GM19395 (cell line): ENCODE data around the gene ABCA13.

Experiments used
- ATAC-seq: cut with Tn5 transposase; IDR thresholded peaks from one replicate; pipeline ENCODE4 v1.9.1; 2021; ENCODE audit warnings: mild to moderate bottlenecking, moderate library complexity; ENCODE audit not compliant: unreplicated experiment

ABCA13 gene

DNA sequence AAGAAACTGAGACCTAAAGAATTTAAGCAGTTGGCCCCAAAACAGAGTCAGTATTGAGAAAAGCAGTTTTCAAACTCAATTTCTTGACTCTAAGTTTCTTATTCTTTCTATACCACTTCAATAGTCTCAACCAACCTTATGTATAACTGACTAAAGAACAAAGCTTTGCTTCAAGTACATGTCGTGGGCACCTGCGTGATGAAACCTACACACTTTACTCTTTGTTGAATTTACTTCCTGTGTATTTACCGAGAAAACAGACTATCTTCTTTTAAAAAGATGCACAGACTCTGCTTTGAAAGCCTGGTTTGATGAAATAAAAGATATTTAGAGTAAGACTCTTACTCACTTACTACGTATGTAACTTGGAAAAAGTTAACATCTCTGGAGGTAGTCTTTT lies 455.9 kb downstream of the ABCA13 start:
- no peak for ATAC-seq

DNA sequence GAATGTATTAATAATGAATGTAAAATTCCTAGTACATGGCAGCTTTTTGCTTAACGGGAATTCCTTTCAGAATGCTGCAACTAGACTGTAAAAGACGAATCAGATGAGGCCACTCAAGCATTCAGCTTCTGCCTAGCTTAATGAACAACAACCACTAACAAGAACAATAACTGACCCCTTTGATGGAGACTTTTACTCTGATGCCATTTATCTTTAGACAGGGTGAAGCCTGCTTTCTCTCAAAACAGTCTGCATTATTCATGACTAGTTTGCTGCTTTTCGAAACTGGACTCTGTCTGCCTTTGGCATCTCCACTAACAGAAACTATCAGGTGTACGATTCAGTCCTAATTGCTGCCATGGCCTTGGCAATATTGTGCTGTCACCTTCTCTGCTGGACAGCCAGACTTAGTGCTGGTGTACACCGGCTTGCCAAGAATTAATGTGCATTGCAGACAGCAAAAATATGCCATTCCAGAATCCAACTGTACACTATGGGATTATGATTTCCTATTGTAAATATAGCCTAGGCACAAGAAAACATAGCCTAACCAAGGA lies 457.6 kb downstream of the ABCA13 start:
- ATAC-seq = no peak

DNA sequence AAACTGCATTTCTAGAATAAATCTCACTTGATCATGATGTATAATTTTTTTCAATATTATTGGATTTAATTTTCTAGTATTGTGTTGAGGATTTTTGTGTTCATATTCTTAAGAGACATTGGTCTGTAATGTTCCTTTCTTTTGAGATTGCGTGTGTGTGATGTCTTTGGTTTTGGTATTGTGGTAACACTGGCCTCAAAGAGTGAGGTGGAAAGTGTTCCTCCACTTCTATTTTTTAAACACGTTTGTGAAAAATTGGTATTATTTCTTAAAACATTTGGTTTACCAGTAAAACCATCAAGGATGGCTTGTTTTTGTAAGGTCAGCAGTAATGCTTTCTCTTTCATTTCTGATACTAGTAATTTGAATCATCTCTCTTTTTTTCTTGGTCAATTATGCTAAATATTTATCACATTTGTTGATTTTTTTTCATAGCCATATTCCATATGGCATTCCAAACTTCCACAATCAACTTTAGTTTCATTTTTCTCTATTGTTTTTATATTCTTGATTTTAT lies 462.9 kb downstream of the ABCA13 start:
- no peak for ATAC-seq

DNA sequence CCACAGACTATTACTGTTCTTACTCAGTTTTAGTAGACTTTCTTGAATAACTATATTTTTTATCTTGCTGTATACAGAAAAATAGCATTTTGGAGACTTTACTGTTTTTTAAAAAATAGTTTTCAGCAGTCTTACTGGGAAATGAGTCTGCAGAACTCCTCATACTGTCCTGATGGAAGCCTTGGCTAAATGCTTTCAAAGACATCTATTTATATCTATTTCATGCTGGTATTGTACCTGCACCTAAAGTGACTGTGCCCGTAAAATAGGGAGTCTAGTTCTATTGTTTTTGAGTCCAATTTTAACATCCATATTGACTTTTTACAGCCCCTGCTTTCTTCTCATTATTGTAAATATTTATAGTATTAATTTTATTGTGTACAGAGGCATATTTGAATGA lies 464.5 kb downstream of the ABCA13 start:
- ATAC-seq = no peak

GRCh38 chr7:48636391-48637015 lies 465.2 kb downstream of the ABCA13 start:
- ATAC-seq = no peak

DNA sequence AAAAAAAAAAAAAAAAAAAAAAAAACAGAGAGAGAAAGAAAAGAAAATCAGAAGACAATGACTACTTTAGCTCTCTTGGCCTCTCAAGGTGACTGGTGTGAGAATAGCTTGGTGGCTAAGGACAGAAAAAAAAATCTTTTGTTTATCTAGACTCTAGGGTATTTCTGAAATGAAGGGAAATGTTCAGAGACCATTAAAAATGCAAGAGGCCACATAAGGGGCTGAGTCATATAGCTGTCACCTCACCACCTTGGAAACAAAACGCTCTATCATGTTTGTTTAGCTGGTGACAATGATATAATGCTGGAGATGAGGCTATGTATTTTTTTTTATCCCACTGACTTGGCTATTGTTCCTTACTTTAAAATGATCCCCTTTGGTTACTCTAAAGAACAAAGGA lies 466.1 kb downstream of the ABCA13 start:
- no peak for ATAC-seq

DNA sequence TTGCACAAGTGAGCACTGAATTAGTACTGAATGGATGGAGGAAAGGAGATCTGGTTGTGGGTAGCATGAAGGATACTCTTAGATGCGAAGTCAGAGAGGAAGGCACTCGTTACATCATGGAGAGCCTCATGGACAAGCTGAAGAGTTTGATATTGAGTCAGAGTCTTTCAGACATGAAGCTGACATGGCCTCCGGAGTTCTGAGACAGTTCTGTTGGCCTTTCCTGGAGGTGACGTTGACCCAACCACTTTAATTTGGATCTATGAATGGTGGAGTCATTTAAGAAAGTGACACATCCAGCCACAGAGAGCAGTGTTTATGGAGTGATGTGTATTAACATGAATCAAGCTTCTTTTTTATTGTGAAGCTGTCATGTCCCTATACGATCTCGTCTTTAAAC lies 466.8 kb downstream of the ABCA13 start:
- ATAC-seq = no peak

DNA sequence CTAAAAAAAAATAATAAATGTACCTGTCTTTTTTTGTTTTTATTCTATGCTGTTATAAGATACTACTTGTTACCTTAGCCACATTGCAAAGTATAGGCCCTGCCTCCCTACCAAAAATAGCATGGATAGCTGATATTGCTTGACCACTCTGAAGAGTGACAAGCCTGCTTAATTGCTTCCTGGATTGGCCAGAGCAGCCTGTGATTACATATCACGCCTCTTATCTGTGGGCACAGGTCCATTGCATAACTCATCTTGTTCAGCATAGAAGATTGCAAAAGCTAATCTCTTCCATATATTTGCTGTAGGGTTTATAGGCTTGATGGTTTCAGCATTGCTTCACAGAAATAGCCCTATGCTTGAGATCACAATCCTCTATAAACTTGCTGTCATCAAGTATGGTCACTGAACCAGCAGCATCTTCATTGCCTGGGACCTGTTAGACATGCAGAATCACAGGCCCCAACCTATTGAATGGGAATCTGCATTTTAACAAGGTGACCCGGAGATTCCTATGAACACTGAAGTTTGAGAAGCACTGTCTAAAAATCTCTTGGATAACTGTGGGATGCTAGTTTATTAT lies 472.3 kb downstream of the ABCA13 start:
- no peak for ATAC-seq

- ATAC-seq = no peak
Measured at GRCh38 chr7:48658138-48658537, 486.9 kb downstream of the ABCA13 start.

- ATAC-seq = no peak
Measured at GRCh38 chr7:48660306-48660870, 489.1 kb downstream of the ABCA13 start.

DNA sequence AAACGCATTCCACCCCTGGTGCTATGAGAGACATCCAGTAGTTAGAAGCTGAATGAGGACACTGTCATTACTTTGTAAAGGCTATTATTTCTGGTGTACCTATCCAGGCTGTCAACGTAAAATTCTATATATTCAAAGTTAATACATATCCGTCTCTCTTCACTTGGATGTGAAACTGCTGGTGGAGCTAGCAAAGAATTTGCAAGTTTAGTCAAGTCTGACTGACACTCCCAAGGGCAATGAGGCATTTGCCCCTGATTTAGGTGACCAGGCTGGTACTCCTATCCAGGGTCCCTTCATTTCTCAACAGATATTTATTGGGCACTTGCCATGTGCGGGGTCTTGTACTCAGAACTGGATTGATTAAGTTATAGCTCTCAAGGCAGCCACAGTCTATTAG lies 493.0 kb downstream of the ABCA13 start:
- no peak for ATAC-seq

DNA sequence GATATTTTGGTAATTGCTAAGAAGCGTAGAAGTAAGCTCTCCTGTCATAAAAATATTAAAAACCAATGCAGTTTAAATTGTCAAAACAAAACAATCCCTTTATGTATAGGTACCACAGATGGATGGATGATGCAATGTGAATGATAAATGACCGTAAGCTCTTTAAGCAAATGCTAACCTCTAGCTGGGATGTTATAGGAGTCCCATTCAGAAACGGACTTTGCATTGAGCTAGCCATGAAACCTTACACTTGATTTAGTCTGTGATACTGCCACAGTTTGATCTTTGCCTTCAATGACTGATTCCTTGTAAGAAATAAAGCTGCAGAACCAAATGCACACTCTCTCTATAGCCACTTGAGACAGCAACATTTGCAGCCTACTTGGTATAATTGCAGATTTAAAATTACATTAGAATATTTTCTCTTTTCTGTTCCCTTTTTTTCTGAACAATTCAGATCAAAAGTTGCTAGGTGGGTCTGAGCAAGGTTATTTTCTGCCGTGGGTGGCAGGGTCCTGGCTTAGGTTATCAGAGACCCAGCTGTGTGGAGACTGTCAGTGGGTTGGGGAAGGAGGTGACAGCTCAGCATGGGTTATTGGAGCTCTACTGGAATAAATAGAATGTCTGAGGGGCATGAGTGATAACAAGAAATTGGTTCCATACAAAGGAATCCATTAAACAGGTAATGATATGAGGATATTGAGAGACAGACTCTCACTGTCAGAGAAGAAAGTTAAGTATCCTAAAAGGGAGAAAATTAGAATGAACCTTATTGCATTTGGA lies 494.3 kb downstream of the ABCA13 start:
- ATAC-seq = no peak

DNA sequence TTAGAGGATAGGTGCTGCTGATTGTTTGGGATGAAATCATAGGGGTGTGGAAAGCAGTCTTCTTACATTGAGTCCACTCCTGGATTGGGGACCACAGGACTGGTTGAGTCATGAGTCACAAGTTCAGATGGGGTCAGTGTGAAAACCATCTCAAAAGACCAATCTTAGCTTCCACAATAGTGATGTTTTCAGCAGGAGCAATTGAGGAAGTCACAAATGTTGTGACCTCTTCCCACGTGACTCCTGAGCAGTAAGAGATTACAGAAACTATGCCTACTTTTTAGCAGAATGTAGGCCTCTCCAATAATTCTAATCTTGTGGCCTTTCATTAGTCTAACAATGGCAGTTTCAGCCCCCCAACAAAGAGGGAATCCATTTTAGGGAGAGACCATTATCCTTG lies 496.1 kb downstream of the ABCA13 start:
- no peak for ATAC-seq

DNA sequence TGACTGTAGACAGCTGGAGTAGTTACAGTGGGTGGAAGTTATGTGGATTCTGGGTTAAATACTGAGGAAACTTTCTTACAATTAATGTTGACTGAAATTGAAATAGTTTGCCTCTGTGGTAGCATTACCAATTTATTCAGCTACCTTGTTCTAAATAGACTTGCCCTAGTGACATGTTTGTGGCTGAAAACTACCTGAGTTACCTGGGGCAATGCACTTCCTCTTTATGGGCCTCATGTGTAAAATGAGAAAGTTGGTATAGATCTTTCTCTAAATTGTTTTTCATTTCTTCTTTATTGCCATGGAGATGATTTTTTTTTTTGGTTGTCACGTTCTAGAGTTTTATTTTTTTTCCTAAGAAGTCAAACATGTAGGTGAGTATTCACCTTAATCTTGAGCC lies 500.4 kb downstream of the ABCA13 start:
- no peak for ATAC-seq

DNA sequence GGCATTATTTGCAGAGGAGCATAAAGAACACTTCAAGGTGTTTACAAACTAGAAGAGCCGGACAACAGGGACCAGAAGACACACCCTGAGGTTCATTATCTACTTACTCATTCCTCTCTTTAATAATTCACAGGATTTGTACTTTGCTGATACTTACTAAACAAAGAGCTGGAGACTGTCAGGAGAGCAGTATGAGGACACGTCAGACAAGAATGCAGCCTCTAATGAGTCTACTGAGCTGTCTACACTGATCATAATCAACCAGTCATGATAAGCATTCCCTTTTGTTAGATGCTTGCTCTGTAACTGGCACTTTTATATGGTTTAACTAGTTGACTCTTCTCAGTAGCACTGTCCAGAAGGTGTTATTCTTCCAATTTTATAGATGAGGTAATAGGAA lies 509.7 kb downstream of the ABCA13 start:
- no peak for ATAC-seq

GRCh38 chr7:48691788-48692187 lies 520.5 kb downstream of the ABCA13 start:
- ATAC-seq = no peak
